GM06990 (cell line): Measurements from ENCODE around the gene ALAS1.

Source experiments
- DNase-seq: peaks from one replicate; pipeline ENCODE4 v3.0.0-alpha.2; 2011; ENCODE audit not compliant: insufficient read length; ENCODE audit errors: extremely low read depth
- H3K27me3 ChIP-seq: replicated peaks from 2 replicates; pipeline ENCODE4 v1.6.0; 2011; ENCODE audit warnings: low read length; ENCODE audit not compliant: control insufficient read depth, insufficient read depth
- H3K36me3 ChIP-seq: 2 replicates; pipeline ENCODE4 v1.5.1; 2011; ENCODE audit warnings: low read length; ENCODE audit not compliant: control insufficient read depth, insufficient read depth
- H3K4me3 ChIP-seq: replicated peaks from 2 replicates; pipeline ENCODE4 v1.5.1; 2011; ENCODE audit warnings: low read depth, mild to moderate bottlenecking, control low read depth, low read length
- TF ChIP-seq, protein P1 (sequence below): IDR thresholded peaks from 2 replicates; pipeline ENCODE4 v1.5.1; 2011; ENCODE audit warnings: low read length, control low read depth, mild to moderate bottlenecking, inconsistent platforms; ENCODE audit not compliant: insufficient read depth, poor library complexity, severe bottlenecking

The ALAS1 gene

GRCh38 chr3:52185837-52186236 is 12.1 kb upstream of the ALAS1 start:
- H3K27me3 ChIP-seq, result no peaks in the 10 kb centered on the region
- TF ChIP-seq, protein P1, sequence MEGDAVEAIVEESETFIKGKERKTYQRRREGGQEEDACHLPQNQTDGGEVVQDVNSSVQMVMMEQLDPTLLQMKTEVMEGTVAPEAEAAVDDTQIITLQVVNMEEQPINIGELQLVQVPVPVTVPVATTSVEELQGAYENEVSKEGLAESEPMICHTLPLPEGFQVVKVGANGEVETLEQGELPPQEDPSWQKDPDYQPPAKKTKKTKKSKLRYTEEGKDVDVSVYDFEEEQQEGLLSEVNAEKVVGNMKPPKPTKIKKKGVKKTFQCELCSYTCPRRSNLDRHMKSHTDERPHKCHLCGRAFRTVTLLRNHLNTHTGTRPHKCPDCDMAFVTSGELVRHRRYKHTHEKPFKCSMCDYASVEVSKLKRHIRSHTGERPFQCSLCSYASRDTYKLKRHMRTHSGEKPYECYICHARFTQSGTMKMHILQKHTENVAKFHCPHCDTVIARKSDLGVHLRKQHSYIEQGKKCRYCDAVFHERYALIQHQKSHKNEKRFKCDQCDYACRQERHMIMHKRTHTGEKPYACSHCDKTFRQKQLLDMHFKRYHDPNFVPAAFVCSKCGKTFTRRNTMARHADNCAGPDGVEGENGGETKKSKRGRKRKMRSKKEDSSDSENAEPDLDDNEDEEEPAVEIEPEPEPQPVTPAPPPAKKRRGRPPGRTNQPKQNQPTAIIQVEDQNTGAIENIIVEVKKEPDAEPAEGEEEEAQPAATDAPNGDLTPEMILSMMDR, result no peak
- no peak for DNase-seq
- H3K4me3 ChIP-seq, result no peak overlapping the region
- H3K36me3 ChIP-seq, result no peaks in the 10 kb centered on the region

DNA sequence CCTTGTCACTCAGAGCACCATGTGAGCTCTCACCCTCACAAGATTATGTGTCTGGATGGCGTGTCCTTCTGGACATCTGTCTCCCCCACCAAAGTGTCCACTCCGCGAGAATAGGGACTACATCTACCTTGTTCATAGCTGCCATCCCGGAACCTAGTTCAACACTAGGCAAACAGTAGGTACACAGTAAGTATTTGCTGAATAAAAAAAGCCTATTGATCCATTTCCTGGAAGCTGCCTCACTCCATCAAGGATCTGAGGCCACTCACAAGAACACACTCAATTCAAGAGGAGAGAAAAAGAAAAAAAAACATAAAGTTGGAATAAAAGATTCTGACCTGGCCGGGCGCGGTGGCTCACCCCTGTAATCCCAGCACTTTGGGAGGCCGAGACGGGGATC is 11.2 kb upstream of the ALAS1 start:
- Histone ChIP-seq H3K36me3 (no peaks in the 10 kb centered on the region), H3K4me3 (no peak overlapping the region), H3K27me3 (no peaks in the 10 kb centered on the region)
- TF ChIP-seq, protein P1, result no peak
- DNase-seq, result no peak

DNA sequence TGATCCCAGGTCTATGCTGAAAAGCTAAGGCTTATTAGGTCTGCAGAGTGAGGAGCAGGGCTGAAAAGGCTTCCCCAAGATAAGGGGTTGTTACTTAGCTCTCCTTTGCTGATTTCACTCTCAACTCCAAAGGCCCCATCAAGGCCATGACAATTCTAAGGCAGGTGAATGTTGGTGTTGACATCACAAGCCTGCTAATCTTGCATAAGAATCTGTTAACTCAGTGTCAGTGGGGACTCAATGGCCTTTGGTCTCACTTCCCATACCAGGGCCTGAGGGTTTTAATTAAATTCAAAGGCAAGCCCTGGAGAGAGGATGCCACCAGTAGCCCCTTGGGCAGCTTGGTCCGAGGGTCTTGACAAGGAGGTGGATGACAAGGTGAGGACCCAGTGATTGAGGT is 9.4 kb upstream of the ALAS1 start:
- H3K27me3 ChIP-seq, result no peaks in the 10 kb centered on the region
- no peak overlapping the region for H3K4me3 ChIP-seq
- TF ChIP-seq, protein P1, result no peak
- H3K36me3 ChIP-seq, result no peaks in the 10 kb centered on the region
- no peak for DNase-seq

GRCh38 chr3:52190294-52191074 is 7.5 kb upstream of the ALAS1 start:
- no peak for DNase-seq
- TF ChIP-seq, protein P1, result no peak

DNA sequence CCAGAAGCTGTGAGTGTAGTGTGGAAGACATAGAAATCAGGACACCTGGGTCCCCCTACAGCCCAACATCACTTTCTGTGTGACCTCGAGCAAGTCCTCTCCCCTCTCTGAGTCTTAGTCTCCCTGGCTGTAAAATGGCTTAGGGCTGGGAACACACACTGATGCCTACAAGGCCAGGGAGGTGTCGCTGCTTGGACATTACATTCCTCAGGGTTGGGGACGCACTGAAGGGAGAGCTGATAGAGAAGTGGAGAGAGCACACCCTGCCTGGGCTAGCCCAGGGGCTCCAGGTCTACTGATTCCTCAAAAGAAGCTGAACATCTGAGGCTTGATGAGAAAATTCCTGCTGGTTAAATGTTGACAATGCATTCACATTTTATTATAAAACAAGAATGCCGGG is 6.3 kb upstream of the ALAS1 start:
- H3K4me3 ChIP-seq, result no peak overlapping the region
- TF ChIP-seq, protein P1, result no peak
- DNase-seq, result no peak
- no peaks in the 10 kb centered on the region for H3K36me3 ChIP-seq
- H3K27me3 ChIP-seq, result no peaks in the 10 kb centered on the region

More at GRCh38 chr3:52190294-52191074, 7.5 kb upstream of the ALAS1 start:
- H3K36me3 ChIP-seq, result no peaks in the 10 kb centered on the region
- H3K4me3 ChIP-seq, result no peak overlapping the region
- no peaks in the 10 kb centered on the region for H3K27me3 ChIP-seq

- Histone ChIP-seq H3K36me3 (no peaks in the 10 kb centered on the region), H3K27me3 (no peaks in the 10 kb centered on the region), H3K4me3 (no peak overlapping the region)
- TF ChIP-seq, protein P1, result no peak
- DNase-seq, result no peak
Measured at GRCh38 chr3:52193065-52193464, 4.9 kb upstream of the ALAS1 start.
